SK-N-SH (cell line): ENCODE measurements around the gene CALD1. TPM values are rescaled to one million over a fixed set of nuclear protein-coding genes. Genes with fewer than 3 reads are reported as not detected.

ENCODE experiments used
- CTCF ChIA-PET: fragments of 300-600, 350-600 bp; formaldehyde crosslinking; extraction: SDS; loops from one replicate; lab custom pipeline; 2021; lab: Yijun Ruan, JAX
- POLR2A ChIA-PET: fragments of 350-600 bp; sonication (Branson Sonifier 250); formaldehyde crosslinking; extraction: SDS; loops from one replicate; lab custom pipeline; 2020; ENCODE audit warnings: antibody characterized with exemption, inconsistent platforms; lab: Yijun Ruan, JAX
- DNase-seq: peaks from one replicate; pipeline ENCODE4 v3.0.0; 2012
- H2AFZ ChIP-seq: fragments of 200-600 bp; sonication (generic); 2 replicates; pipeline ENCODE4 v1.8.1; 2016; ENCODE audit warnings: antibody characterized with exemption, mild to moderate bottlenecking, low read depth
- H3F3A ChIP-seq: fragments of 200-600 bp; sonication (generic); replicated peaks from 2 replicates; pipeline ENCODE3; 2016; ENCODE audit warnings: antibody characterized with exemption, mild to moderate bottlenecking; ENCODE audit not compliant: insufficient read depth
- H3K27ac ChIP-seq, 2 experiments: fragments of 200-500 bp in 1 of 2; fragments of 200-600 bp in 1 of 2; sonication (Bioruptor generic) in 1 of 2; sonication (generic), shearing (Covaris generic) in 1 of 2; 2 replicates each; pipeline versions ENCODE4 v1.5.1 to v1.6.1; 2014 to 2016; ENCODE audit warnings: low read depth in 2 of 2, inconsistent platforms in 1 of 2, low read length in 1 of 2, mild to moderate bottlenecking in 1 of 2, mixed read lengths in 1 of 2
- H3K27me3 ChIP-seq: fragments of 200-600 bp; sonication (generic), shearing (Covaris generic); 2 replicates; pipeline ENCODE4 v1.6.1; 2016; ENCODE audit warnings: mixed run types; ENCODE audit not compliant: insufficient read depth
- H3K36me3 ChIP-seq, 2 experiments: fragments of 200-500 bp in 1 of 2; fragments of 200-600 bp in 1 of 2; sonication (Bioruptor generic) in 1 of 2; sonication (generic) in 1 of 2; replicated peaks in 1 of 2; 2 replicates each; pipeline versions ENCODE3 to v1.5.1; 2014 to 2016; ENCODE audit warnings: low read length in 1 of 2, mild to moderate bottlenecking in 1 of 2; ENCODE audit not compliant: insufficient read depth in 2 of 2, control insufficient read depth in 1 of 2
- H3K4me1 ChIP-seq, 2 experiments: fragments of 200-500 bp in 1 of 2; fragments of 200-600 bp in 1 of 2; sonication (Bioruptor generic) in 1 of 2; sonication (generic), shearing (Covaris generic) in 1 of 2; 2 replicates each; pipeline versions ENCODE4 v1.5.1 to v1.6.1; 2014 to 2016; ENCODE audit warnings: low read depth in 1 of 2, low read length in 1 of 2, mixed run types in 1 of 2; ENCODE audit not compliant: insufficient read depth in 2 of 2, control insufficient read depth in 1 of 2
- H3K4me2 ChIP-seq: fragments of 200-600 bp; sonication (generic), shearing (Covaris generic); 2 replicates; pipeline ENCODE4 v1.6.1; 2017; ENCODE audit warnings: mixed run types
- H3K4me3 ChIP-seq, 2 experiments: fragments of 200-500 bp in 1 of 2; fragments of 200-600 bp in 1 of 2; sonication (Bioruptor generic) in 1 of 2; sonication (generic), shearing (Covaris generic) in 1 of 2; 2 replicates each; pipeline versions ENCODE4 v1.5.1 to v1.8.1; 2014 to 2016; ENCODE audit warnings: low read depth in 2 of 2, inconsistent platforms in 1 of 2, low read length in 1 of 2, mild to moderate bottlenecking in 1 of 2, mixed read lengths in 1 of 2, moderate library complexity in 1 of 2
- H3K79me2 ChIP-seq: fragments of 200-600 bp; sonication (generic); 2 replicates; pipeline ENCODE4 v1.8.1; 2017; ENCODE audit warnings: mild to moderate bottlenecking; ENCODE audit not compliant: insufficient read depth
- H3K9ac ChIP-seq: fragments of 200-600 bp; sonication (generic); 2 replicates; pipeline ENCODE4 v1.6.1; 2017; ENCODE audit warnings: mixed run types
- H3K9me2 ChIP-seq: fragments of 200-600 bp; sonication (generic); 2 replicates; pipeline ENCODE4 v1.6.1; 2017; ENCODE audit warnings: mixed run types
- H3K9me3 ChIP-seq: fragments of 200-600 bp; sonication (generic); 2 replicates; pipeline ENCODE4 v1.6.1; 2017; ENCODE audit warnings: mixed run types, mild to moderate bottlenecking, moderate library complexity
- H4K20me1 ChIP-seq: fragments of 200-600 bp; sonication (generic); 2 replicates; pipeline ENCODE4 v1.6.1; 2017; ENCODE audit warnings: mild to moderate bottlenecking, mixed run types; ENCODE audit not compliant: insufficient read depth
- CHD2 ChIP-seq: fragments of 150-350 bp; IDR thresholded peaks from 2 replicates; pipeline ENCODE4 v1.6.1; 2018; ENCODE audit warnings: low read length; ENCODE audit not compliant: partially characterized antibody
- EP300 ChIP-seq, 2 experiments: IDR thresholded peaks; 2 replicates each; pipeline versions ENCODE4 v1.4.0 to v1.6.1; 2012; ENCODE audit warnings: borderline replicate concordance in 1 of 2, low read depth in 1 of 2, low read length in 1 of 2
- EZH2phosphoT487 ChIP-seq: fragments of 200-600 bp; sonication (generic); IDR thresholded peaks from 2 replicates; pipeline ENCODE4 v1.6.1; 2017; ENCODE audit warnings: low read depth, mixed run types, mild to moderate bottlenecking, antibody characterized with exemption, moderate library complexity, borderline replicate concordance
- FOSL2 ChIP-seq: IDR thresholded peaks from 2 replicates; pipeline ENCODE4 v1.4.0; 2012; ENCODE audit warnings: low read depth, mild to moderate bottlenecking, moderate library complexity, borderline replicate concordance
- MXI1 ChIP-seq: IDR thresholded peaks from 2 replicates; pipeline ENCODE4 v1.6.1; 2012; ENCODE audit warnings: mild to moderate bottlenecking, low read depth, low read length, improper control_type of control experiment
- NFIC ChIP-seq: IDR thresholded peaks from 2 replicates; pipeline ENCODE4 v1.4.0; 2012; ENCODE audit warnings: borderline replicate concordance
- NRF1 ChIP-seq: IDR thresholded peaks from 2 replicates; pipeline ENCODE4 v1.6.1; 2012; ENCODE audit warnings: low read depth, mild to moderate bottlenecking, low read length
- RAD21 ChIP-seq: IDR thresholded peaks from 2 replicates; pipeline ENCODE4 v1.6.1; 2012; ENCODE audit warnings: mild to moderate bottlenecking, low read length
- RCOR1 ChIP-seq: fragments of 150-350 bp; IDR thresholded peaks from 2 replicates; pipeline ENCODE4 v1.6.1; 2017; ENCODE audit warnings: antibody characterized with exemption, low read length
- RXRA ChIP-seq: IDR thresholded peaks from 2 replicates; pipeline ENCODE4 v1.4.0; 2012; ENCODE audit warnings: low read depth, mild to moderate bottlenecking, borderline replicate concordance
- SIN3A ChIP-seq: IDR thresholded peaks from 2 replicates; pipeline ENCODE4 v1.6.1; 2012; ENCODE audit warnings: low read depth, mild to moderate bottlenecking, low read length, moderate library complexity, borderline replicate concordance
- SMC3 ChIP-seq: IDR thresholded peaks from 2 replicates; pipeline ENCODE4 v1.6.1; 2012; ENCODE audit warnings: low read depth, low read length, improper control_type of control experiment
- TCF12 ChIP-seq: IDR thresholded peaks from 2 replicates; pipeline ENCODE4 v1.4.0; 2012
- TEAD4 ChIP-seq: IDR thresholded peaks from 2 replicates; pipeline ENCODE4 v1.4.0; 2012; ENCODE audit warnings: mild to moderate bottlenecking, borderline replicate concordance; ENCODE audit not compliant: insufficient read depth
- USF2 ChIP-seq: fragments of 150-350 bp; IDR thresholded peaks from 2 replicates; pipeline ENCODE4 v1.6.1; 2017; ENCODE audit warnings: antibody characterized with exemption, low read length, low read depth, borderline replicate concordance
- YY1 ChIP-seq: IDR thresholded peaks from 2 replicates; pipeline ENCODE4 v1.4.0; 2012; ENCODE audit warnings: low read depth, mild to moderate bottlenecking
- WGBS: methylation state at CpG from one replicate; pipeline ENCODE4 v1.1.6; 2017; ENCODE audit warnings: low lambda C conversion rate; 5-methylcytosine and 5-hydroxymethylcytosine counted together
- polyA plus RNA-seq, 3 experiments: library from polyadenylated mRNA; depleted of rRNA; stranded (reverse); fragments of >200 nt; gene quantifications; 2 replicates each; pipeline ENCODE4 v1.2.3, GENCODE V29; 2012
- TF ChIP-seq, protein P1 (sequence below): fragments of 200-600 bp; sonication (generic); IDR thresholded peaks from 2 replicates; pipeline ENCODE4 v1.6.1; 2017; ENCODE audit warnings: antibody characterized with exemption, mild to moderate bottlenecking, moderate library complexity
- TF ChIP-seq, protein P2 (sequence below): IDR thresholded peaks from 2 replicates; pipeline ENCODE4 v1.6.1; 2012; ENCODE audit warnings: mild to moderate bottlenecking, low read depth, low read length, moderate library complexity

The CALD1 gene
- polyA plus RNA-seq, 1 of the 3 experiments (the other 2 are of a cell fraction), result 299 TPM

DNA sequence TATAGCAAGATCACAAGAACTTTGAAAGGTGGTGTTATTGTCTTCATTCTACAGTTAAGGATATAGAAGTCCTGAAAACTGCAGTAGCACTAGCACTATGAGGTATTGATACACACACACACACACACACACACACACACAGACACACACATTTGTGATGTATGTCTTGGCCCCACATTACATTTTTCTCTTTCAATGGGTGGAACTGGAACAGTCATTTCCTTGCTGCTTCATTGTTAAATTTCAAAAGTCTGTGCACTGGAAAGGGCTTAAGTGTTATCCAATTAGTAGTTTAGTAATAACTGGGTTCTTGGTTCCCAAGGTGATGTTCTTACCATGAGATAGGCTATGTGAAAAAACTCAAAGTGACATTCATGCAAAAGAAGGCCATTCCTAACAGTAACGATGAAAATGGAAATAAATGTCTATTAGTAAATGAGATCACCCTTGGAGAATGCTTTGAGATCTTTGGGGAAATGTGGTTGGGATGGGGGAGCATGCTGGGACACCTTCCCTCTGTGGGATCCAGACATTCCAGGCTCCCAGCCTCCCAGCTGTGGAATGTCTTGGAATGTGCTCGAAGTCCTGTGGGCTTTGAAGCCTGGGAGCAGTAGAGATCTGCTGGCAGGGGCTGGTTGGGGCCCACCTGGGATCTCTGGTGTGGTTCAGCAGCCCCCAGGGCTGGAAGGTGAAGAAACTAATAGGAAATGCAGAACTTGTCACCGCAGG is 37.4 kb upstream of the CALD1 start:
- Histone ChIP-seq H3K9me2 (no peaks in the 10 kb centered on the region), H3K79me2 (no peaks in the 10 kb centered on the region), H2AFZ (peak overlapping the region; percentile 66; the same call in 1 of the 2 replicates), H4K20me1 (no peaks in the 10 kb centered on the region), H3K9ac (no peak overlapping the region), H3K27ac (peak overlapping the region; percentile 13 to 55; a peak in 3 of 4 replicates), H3K36me3 (no peaks in the 10 kb centered on the region), H3K9me3 (no peaks in the 10 kb centered on the region), H3K4me3 (no peak overlapping the region), H3K4me1 (peaks cover 0 to 16% of the 10 kb centered on the region in 2 experiments; a peak in 3 of 4 replicates), H3K27me3 (no peaks in the 10 kb centered on the region), H3F3A (peaks cover 8% of the 10 kb centered on the region), H3K4me2 (peak overlapping the region; percentile 33; the same call in 1 of the 2 replicates)
- DNase-seq, result no peak
- POLR2A ChIA-PET, result no interaction called here
- CTCF ChIA-PET, result interaction anchor here (1.4 kb wide), 1 partner anchor 14 kb away, joined by 4 read pairs; no protein-coding TSS in a partner anchor
- TF ChIP-seq NFIC, result no peak
- TF ChIP-seq TCF12, result peak; percentile 53; the same call in 1 of the 2 replicates
- no peak for TF ChIP-seq RAD21
- TF ChIP-seq RXRA, result no peak
- peak; percentile 38; the same call in 1 of the 2 replicates for TF ChIP-seq TEAD4
- 53% methylated on average over 3 of the region's 3 CpGs for WGBS

DNA sequence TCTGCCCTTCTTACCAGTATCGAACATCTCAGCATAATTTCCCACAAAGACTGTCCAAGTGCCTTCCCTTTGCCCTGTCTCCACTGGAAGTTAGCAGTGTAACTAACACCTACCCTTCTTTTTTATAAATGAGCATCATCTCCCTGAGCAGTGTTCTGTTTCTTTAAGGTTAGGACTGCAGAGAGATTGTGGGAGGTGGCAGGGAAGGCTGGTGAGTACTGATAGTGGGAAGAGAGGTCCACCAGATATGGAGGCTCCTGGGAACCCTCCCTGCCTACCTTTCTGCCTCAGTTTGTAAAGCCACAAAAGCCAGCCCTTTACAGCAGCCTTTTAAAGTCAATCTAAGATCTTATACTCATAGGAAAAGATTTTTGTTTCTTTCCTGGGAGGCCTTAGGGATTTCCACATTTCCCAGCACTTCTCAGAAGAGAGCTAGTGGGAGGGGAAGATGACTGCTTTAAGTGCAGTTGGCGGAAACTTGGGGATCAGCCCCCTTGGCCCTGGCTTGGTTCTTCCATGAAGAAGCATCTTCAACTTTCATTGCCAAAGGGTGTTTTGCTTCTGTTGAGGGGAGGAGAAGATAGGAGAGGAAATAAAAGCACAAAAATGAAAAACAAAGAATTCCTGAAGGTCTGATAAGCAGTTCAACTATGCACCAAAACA is 36.6 kb upstream of the CALD1 start:
- DNase-seq, result no peak
- peak overlapping the region; percentile 13 to 55; a peak in 3 of 4 replicates for H3K27ac ChIP-seq
- no peaks in the 10 kb centered on the region for H3K36me3 ChIP-seq
- POLR2A ChIA-PET, result no interaction called here
- H3K4me2 ChIP-seq, result peak overlapping the region; percentile 33
- 91% methylated on average over 2 of the region's 2 CpGs for whole genome bisulfite sequencing
- CTCF ChIA-PET, result interaction anchor here (1.1 to 4.1 kb wide), 3 partner anchors 13 to 53 kb away, joined by 3 to 17 read pairs (median 3); no protein-coding TSS in a partner anchor
- no peak overlapping the region for H3K9ac ChIP-seq
- H3K27me3 ChIP-seq, result no peaks in the 10 kb centered on the region
- no peaks in the 10 kb centered on the region for H4K20me1 ChIP-seq
- no peaks in the 10 kb centered on the region for H3K9me2 ChIP-seq
- H3F3A ChIP-seq, result peaks cover 5% of the 10 kb centered on the region
- no peaks in the 10 kb centered on the region for H3K9me3 ChIP-seq
- H3K79me2 ChIP-seq, result no peaks in the 10 kb centered on the region
- H2AFZ ChIP-seq, result peak overlapping the region; percentile 66; the same call in 1 of the 2 replicates
- no peak overlapping the region for H3K4me3 ChIP-seq
- peaks cover 0 to 16% of the 10 kb centered on the region in 2 experiments; a peak in 3 of 4 replicates for H3K4me1 ChIP-seq
- TF ChIP-seq EZH2phosphoT487 (no peak), CHD2 (no peak), USF2 (no peak), EP300 (IDR thresholded peaks at IDR 0.05; ENCODE audit: borderline replicate concordance in 1 of 2, low read depth in 1 of 2, low read length in 1 of 2) (no peak), YY1 (no peak), SIN3A (no peak), FOSL2 (no peak), SMC3 (no peak), RCOR1 (no peak), NRF1 (no peak), MXI1 (no peak)
- TF ChIP-seq, protein P1, sequence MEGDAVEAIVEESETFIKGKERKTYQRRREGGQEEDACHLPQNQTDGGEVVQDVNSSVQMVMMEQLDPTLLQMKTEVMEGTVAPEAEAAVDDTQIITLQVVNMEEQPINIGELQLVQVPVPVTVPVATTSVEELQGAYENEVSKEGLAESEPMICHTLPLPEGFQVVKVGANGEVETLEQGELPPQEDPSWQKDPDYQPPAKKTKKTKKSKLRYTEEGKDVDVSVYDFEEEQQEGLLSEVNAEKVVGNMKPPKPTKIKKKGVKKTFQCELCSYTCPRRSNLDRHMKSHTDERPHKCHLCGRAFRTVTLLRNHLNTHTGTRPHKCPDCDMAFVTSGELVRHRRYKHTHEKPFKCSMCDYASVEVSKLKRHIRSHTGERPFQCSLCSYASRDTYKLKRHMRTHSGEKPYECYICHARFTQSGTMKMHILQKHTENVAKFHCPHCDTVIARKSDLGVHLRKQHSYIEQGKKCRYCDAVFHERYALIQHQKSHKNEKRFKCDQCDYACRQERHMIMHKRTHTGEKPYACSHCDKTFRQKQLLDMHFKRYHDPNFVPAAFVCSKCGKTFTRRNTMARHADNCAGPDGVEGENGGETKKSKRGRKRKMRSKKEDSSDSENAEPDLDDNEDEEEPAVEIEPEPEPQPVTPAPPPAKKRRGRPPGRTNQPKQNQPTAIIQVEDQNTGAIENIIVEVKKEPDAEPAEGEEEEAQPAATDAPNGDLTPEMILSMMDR, result no peak
- TF ChIP-seq, protein P2, sequence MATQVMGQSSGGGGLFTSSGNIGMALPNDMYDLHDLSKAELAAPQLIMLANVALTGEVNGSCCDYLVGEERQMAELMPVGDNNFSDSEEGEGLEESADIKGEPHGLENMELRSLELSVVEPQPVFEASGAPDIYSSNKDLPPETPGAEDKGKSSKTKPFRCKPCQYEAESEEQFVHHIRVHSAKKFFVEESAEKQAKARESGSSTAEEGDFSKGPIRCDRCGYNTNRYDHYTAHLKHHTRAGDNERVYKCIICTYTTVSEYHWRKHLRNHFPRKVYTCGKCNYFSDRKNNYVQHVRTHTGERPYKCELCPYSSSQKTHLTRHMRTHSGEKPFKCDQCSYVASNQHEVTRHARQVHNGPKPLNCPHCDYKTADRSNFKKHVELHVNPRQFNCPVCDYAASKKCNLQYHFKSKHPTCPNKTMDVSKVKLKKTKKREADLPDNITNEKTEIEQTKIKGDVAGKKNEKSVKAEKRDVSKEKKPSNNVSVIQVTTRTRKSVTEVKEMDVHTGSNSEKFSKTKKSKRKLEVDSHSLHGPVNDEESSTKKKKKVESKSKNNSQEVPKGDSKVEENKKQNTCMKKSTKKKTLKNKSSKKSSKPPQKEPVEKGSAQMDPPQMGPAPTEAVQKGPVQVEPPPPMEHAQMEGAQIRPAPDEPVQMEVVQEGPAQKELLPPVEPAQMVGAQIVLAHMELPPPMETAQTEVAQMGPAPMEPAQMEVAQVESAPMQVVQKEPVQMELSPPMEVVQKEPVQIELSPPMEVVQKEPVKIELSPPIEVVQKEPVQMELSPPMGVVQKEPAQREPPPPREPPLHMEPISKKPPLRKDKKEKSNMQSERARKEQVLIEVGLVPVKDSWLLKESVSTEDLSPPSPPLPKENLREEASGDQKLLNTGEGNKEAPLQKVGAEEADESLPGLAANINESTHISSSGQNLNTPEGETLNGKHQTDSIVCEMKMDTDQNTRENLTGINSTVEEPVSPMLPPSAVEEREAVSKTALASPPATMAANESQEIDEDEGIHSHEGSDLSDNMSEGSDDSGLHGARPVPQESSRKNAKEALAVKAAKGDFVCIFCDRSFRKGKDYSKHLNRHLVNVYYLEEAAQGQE, result no peak
